ENCODE data around the gene PEAK1. TPM values are rescaled to one million over a fixed set of nuclear protein-coding genes. Genes with fewer than 3 reads are reported as not detected.

PEAK1 gene
- total and polyA plus RNA-seq, 9 of the 15 experiments (the other 6 are each of a cell fraction or from before 2014, with no cell fraction given), result 0.99 to 22.4 (median 10.8) TPM

- TF ChIP-seq ZNF518B (CRISPR knock-in tag; IDR thresholded peaks at IDR 0.05), result no peak
- no peak for TF ChIP-seq ZNF140 (CRISPR knock-in tag; IDR thresholded peaks at IDR 0.05)
- TF ChIP-seq ZBTB2 (IDR thresholded peaks at IDR 0.05), result no peak
- no peak for TF ChIP-seq THRAP3 (IDR thresholded peaks at IDR 0.05; ENCODE audit: borderline replicate concordance)
- TF ChIP-seq DPF2 (IDR thresholded peaks at IDR 0.05), result no peak
- no peak for TF ChIP-seq RUNX1 (IDR thresholded peaks at IDR 0.05; ENCODE audit: low read depth)
Measured at GRCh38 chr15:77195586-77195985, 224.3 kb downstream of the PEAK1 start (continued).

GRCh38 chr15:77192451-77192850 is 227.5 kb downstream of the PEAK1 start:
- POLR2A ChIA-PET, result interaction anchor here (1.2 kb wide), 1 partner anchor 13 kb away, joined by 3 read pairs; no protein-coding TSS in a partner anchor
- Histone ChIP-seq H3K9me3 (replicated peaks; ENCODE audit: control insufficient read depth, insufficient read depth, low read depth, low read length) (no peaks in the 10 kb centered on the region), H3K79me2 (ENCODE audit: control insufficient read depth, insufficient read depth, low read length) (no peaks in the 10 kb centered on the region), H3K36me3 (ENCODE audit: control insufficient read depth, insufficient read depth, low read length) (no peaks in the 10 kb centered on the region), H4K20me1 (replicated peaks; ENCODE audit: control insufficient read depth, insufficient read depth, low read length) (no peaks in the 10 kb centered on the region), H3K4me2 (ENCODE audit: insufficient read depth, low read length) (no peak overlapping the region), H3K4me3 (no peak overlapping the region), H3K9ac (ENCODE audit: insufficient read depth in 1 of 2, low read depth in 2 of 2, low read length in 2 of 2) (no peak overlapping the region), H3K4me1 (replicated peaks in 1 of 2; ENCODE audit: control insufficient read depth in 2 of 2, insufficient read depth in 2 of 2, low read length in 2 of 2) (peaks cover 0 to 5% of the 10 kb centered on the region in 2 experiments; a peak in 3 of 5 replicates), H2AFZ (ENCODE audit: low read depth, low read length) (no peak overlapping the region), H3K27me3 (ENCODE audit: control insufficient read depth in 2 of 2, insufficient read depth in 2 of 2, low read length in 2 of 2) (no peaks in the 10 kb centered on the region), H3K27ac (ENCODE audit: extremely low read depth, low read depth, low read length) (no peak overlapping the region), H3K9me1 (ENCODE audit: control insufficient read depth, insufficient read depth, low read length) (no peaks in the 10 kb centered on the region)
- ATAC-seq, result no peak
- DNase-seq (ENCODE audit: extremely low read depth in 1 of 4, low spot score in 3 of 4), result no peak
- no TSS peak for BruUV-seq (replicated peaks)
- WGBS (ENCODE audit: insufficient coverage, low coverage, missing lambda C conversion rate), result 80% methylated on average over 4 of the region's 4 CpGs
- in situ Hi-C loops (cut with MboI) (loop anchor here (5.0 kb wide), 1 partner anchor 310 kb away; no protein-coding TSS in a partner anchor), intact Hi-C loops (cut with micrococcal nuclease) (no loop called here)
- CTCF ChIA-PET (ENCODE audit: low intra/inter-chr PET ratio), result no interaction called here
- FAIRE-seq, result no peak
- no peak for TF ChIP-seq ARID3A (IDR thresholded peaks at IDR 0.05; ENCODE audit: borderline replicate concordance, low read depth, low read length)
- TF ChIP-seq PHF8 (IDR thresholded peaks at IDR 0.05; ENCODE audit: borderline replicate concordance, low read length), result no peak
- no peak for TF ChIP-seq SRSF7 (optimal IDR thresholded peaks at IDR 0.05; ENCODE audit: low read depth, low read length)
- TF ChIP-seq SUPT5H (IDR thresholded peaks at IDR 0.05), result no peak
- TF ChIP-seq SFPQ (IDR thresholded peaks at IDR 0.05; ENCODE audit: low read depth, low read length), result no peak
- TF ChIP-seq TGIF2 (CRISPR knock-in tag; IDR thresholded peaks at IDR 0.05), result no peak
- TF ChIP-seq POLR3G (IDR thresholded peaks at IDR 0.05; ENCODE audit: extremely low read depth, insufficient read length, insufficient replicate concordance), result no peak
- no peak for TF ChIP-seq L3MBTL2 (IDR thresholded peaks at IDR 0.05)

All from K562 (cell line).